Fibroblast of villous mesenchyme (primary cell): Measurements from ENCODE around the gene PPIL3. TPM values are rescaled to one million over a fixed set of nuclear protein-coding genes. Genes with fewer than 3 reads are reported as not detected.

Source experiments
- DNase-seq: peaks from one replicate; pipeline ENCODE4 v3.0.0-alpha.2; 2010; ENCODE audit warnings: low read depth
- H3K4me3 ChIP-seq: 2 replicates; pipeline ENCODE4 v1.5.1; 2011; ENCODE audit warnings: low read depth, mild to moderate bottlenecking, low read length
- CTCF ChIP-seq: IDR thresholded peaks from 2 replicates; pipeline ENCODE4 v1.5.1; 2012; ENCODE audit warnings: low read depth, mild to moderate bottlenecking, low read length; ENCODE audit not compliant: insufficient read depth
- total RNA-seq: library from RNA; depleted of rRNA; stranded (reverse); fragments of >200 nt; gene quantifications from 2 replicates; pipeline ENCODE4 v1.2.3, GENCODE V29; 2012

Gene PPIL3
- total RNA-seq, 1 donor: 38.9 TPM

- no peak for TF ChIP-seq CTCF
- no peak overlapping the region for H3K4me3 ChIP-seq
- DNase-seq: no peak
These were observed 41.6 kb downstream of the PPIL3 start for GRCh38 chr2:200847269-200847668.

- TF ChIP-seq CTCF: no peak
- H3K4me3 ChIP-seq: no peak overlapping the region
- DNase-seq: no peak
These were observed 43.1 kb downstream of the PPIL3 start for GRCh38 chr2:200845669-200846325.

DNA sequence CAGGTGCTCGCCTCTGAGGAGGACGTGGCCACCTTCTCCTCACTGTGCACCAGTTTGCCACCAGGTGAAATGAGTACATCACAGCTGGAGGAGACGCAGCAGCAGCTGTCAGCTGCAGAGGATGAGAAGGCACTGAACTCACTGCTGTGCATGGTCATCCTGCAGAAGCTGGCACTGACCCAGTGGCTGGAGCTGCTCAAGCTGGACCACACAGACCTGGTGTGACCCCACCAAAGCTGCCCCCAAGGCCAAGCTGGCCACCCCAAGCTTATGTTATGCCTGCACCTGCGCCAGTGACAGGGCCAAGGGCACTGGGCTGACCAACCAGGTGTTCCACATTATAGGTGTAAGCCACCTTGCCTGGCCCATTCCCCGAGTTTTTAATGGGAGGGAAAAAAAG is 43.7 kb downstream of the PPIL3 start:
- TF ChIP-seq CTCF: no peak
- H3K4me3 ChIP-seq: no peak overlapping the region

GRCh38 chr2:200843993-200844948 is 44.6 kb downstream of the PPIL3 start:
- DNase-seq: no peak
- H3K4me3 ChIP-seq: no peak overlapping the region
- TF ChIP-seq CTCF: no peak

More for the DNA sequence above, 43.7 kb downstream of the PPIL3 start:
- no peak for DNase-seq

GRCh38 chr2:200839513-200839912 is 49.4 kb downstream of the PPIL3 start:
- no peak overlapping the region for H3K4me3 ChIP-seq
- no peak for DNase-seq
- no peak for TF ChIP-seq CTCF

GRCh38 chr2:200834701-200835100 is 54.2 kb downstream of the PPIL3 start:
- no peak for TF ChIP-seq CTCF
- no peak for DNase-seq
- H3K4me3 ChIP-seq: no peak overlapping the region
